GM18907 (cell line): Measurements from ENCODE around the gene MTURN.
A peak's percentile ranks its signal among the peaks of the same experiment; 100 is the strongest.

Experiments
- ATAC-seq: cut with Tn5 transposase; IDR thresholded peaks from one replicate; pipeline ENCODE4 v1.9.1; 2021; ENCODE audit warnings: mild to moderate bottlenecking, moderate library complexity; ENCODE audit not compliant: unreplicated experiment

Gene MTURN

GRCh38 chr7:30135301-30136116 is 723 bp downstream of the MTURN start:
- peak; percentile 41 for ATAC-seq

GRCh38 chr7:30136117-30136731 is 1.4 kb downstream of the MTURN start:
- ATAC-seq: no peak

GRCh38 chr7:30136743-30137485 is 2.1 kb downstream of the MTURN start:
- ATAC-seq: no peak

- no peak for ATAC-seq
Observed at GRCh38 chr7:30139836-30140384, 5.1 kb downstream of the MTURN start.

GRCh38 chr7:30140456-30140855 is 5.7 kb downstream of the MTURN start:
- ATAC-seq: no peak

- no peak for ATAC-seq
Observed at GRCh38 chr7:30142710-30143109, 7.9 kb downstream of the MTURN start.

- no peak for ATAC-seq
Observed at GRCh38 chr7:30143748-30144251, 9.0 kb downstream of the MTURN start.

- ATAC-seq: no peak
Observed at GRCh38 chr7:30144657-30145306, 10.0 kb downstream of the MTURN start.

- no peak for ATAC-seq
Observed at GRCh38 chr7:30145426-30145970, 10.7 kb downstream of the MTURN start.

GRCh38 chr7:30146127-30146612 is 11.4 kb downstream of the MTURN start:
- ATAC-seq: no peak

GRCh38 chr7:30147223-30147622 is 12.4 kb downstream of the MTURN start:
- ATAC-seq: no peak

GRCh38 chr7:30147785-30148184 is 13.0 kb downstream of the MTURN start:
- ATAC-seq: no peak

GRCh38 chr7:30148426-30148825 is 13.6 kb downstream of the MTURN start:
- ATAC-seq: no peak

GRCh38 chr7:30148951-30149459 is 14.2 kb downstream of the MTURN start:
- ATAC-seq: peak; percentile 55

GRCh38 chr7:30149640-30150272 is 15.0 kb downstream of the MTURN start:
- no peak for ATAC-seq

GRCh38 chr7:30150711-30151110 is 15.9 kb downstream of the MTURN start:
- no peak for ATAC-seq

- ATAC-seq: no peak
Observed at GRCh38 chr7:30154111-30154587, 19.4 kb downstream of the MTURN start.

GRCh38 chr7:30155481-30155880 is 20.7 kb downstream of the MTURN start:
- ATAC-seq: no peak

- no peak for ATAC-seq
Observed at GRCh38 chr7:30157204-30157603, 22.4 kb downstream of the MTURN start.
